ENCODE measurements around the gene TRA2A.

Gene TRA2A

GRCh38 chr7:23531794-23532489 lies at the start of gene TRA2A:
TRA2A (minus strand) TSS chr7:23531981; CDS start chr7:23531824, 157 bp downstream.
- peak within 1 kb of the TSS; percentile 99 for H3K27ac Mint-ChIP-seq
- peak; percentile 98 for DNase-seq
- no peaks in the 10 kb centered on the region for H3K27me3 Mint-ChIP-seq
- ATAC-seq, result peak; percentile 93
- H3K4me3 Mint-ChIP-seq, result peak within 1 kb of the TSS; percentile 95
- H3K36me3 Mint-ChIP-seq (ENCODE audit: low read depth), result peaks cover 25% of the 10 kb centered on the region
- no peaks in the 10 kb centered on the region for H3K9me3 Mint-ChIP-seq
- peaks cover 42% of the 10 kb centered on the region for H3K4me1 Mint-ChIP-seq

- no peaks in the 10 kb centered on the region for H3K9me3 Mint-ChIP-seq
- DNase-seq (peak; percentile 75), ATAC-seq (peak; percentile 86)
- no peaks in the 10 kb centered on the region for H3K4me1 Mint-ChIP-seq
- peaks cover 13% of the 10 kb centered on the region for H3K27me3 Mint-ChIP-seq
- H3K27ac Mint-ChIP-seq, result no peak overlapping the region
- no peaks in the 10 kb centered on the region for H3K36me3 Mint-ChIP-seq (ENCODE audit: low read depth)
- H3K4me3 Mint-ChIP-seq, result no peak overlapping the region
Observed at GRCh38 chr7:23570592-23571200, 38.9 kb upstream of the TRA2A start.

- Mint-ChIP-seq H3K27me3 (peaks cover 5% of the 10 kb centered on the region), H3K4me1 (no peaks in the 10 kb centered on the region), H3K27ac (no peak overlapping the region), H3K4me3 (no peak overlapping the region), H3K36me3 (ENCODE audit: low read depth) (no peaks in the 10 kb centered on the region), H3K9me3 (no peaks in the 10 kb centered on the region)
- DNase-seq, result no peak
- no peak for ATAC-seq
Observed at GRCh38 chr7:23558303-23558702, 26.5 kb upstream of the TRA2A start.

- ATAC-seq (no peak), DNase-seq (no peak)
- Mint-ChIP-seq H3K36me3 (ENCODE audit: low read depth) (no peaks in the 10 kb centered on the region), H3K27me3 (no peaks in the 10 kb centered on the region), H3K27ac (no peak overlapping the region), H3K4me1 (peaks cover 11% of the 10 kb centered on the region), H3K9me3 (no peaks in the 10 kb centered on the region), H3K4me3 (no peak overlapping the region)
Observed at GRCh38 chr7:23547662-23548061, 15.9 kb upstream of the TRA2A start.

- Mint-ChIP-seq H3K27me3 (no peaks in the 10 kb centered on the region), H3K4me1 (peaks cover 11% of the 10 kb centered on the region), H3K27ac (no peak overlapping the region), H3K36me3 (ENCODE audit: low read depth) (no peaks in the 10 kb centered on the region), H3K9me3 (no peaks in the 10 kb centered on the region), H3K4me3 (no peak overlapping the region)
- DNase-seq, result peak; percentile 70
- peak; percentile 92 for ATAC-seq
Observed at GRCh38 chr7:23546897-23547572, 15.3 kb upstream of the TRA2A start.

GRCh38 chr7:23545493-23545892 lies 13.7 kb upstream of the TRA2A start:
- no peaks in the 10 kb centered on the region for H3K9me3 Mint-ChIP-seq
- no peak overlapping the region for H3K27ac Mint-ChIP-seq
- H3K4me3 Mint-ChIP-seq, result no peak overlapping the region
- ATAC-seq (no peak), DNase-seq (no peak)
- no peaks in the 10 kb centered on the region for H3K36me3 Mint-ChIP-seq (ENCODE audit: low read depth)
- peaks cover 11% of the 10 kb centered on the region for H3K4me1 Mint-ChIP-seq
- no peaks in the 10 kb centered on the region for H3K27me3 Mint-ChIP-seq

GRCh38 chr7:23544913-23545354 lies 13.2 kb upstream of the TRA2A start:
- ATAC-seq, result no peak
- Mint-ChIP-seq H3K27ac (no peak overlapping the region), H3K9me3 (no peaks in the 10 kb centered on the region), H3K36me3 (ENCODE audit: low read depth) (no peaks in the 10 kb centered on the region), H3K4me1 (peaks cover 13% of the 10 kb centered on the region), H3K4me3 (no peak overlapping the region), H3K27me3 (no peaks in the 10 kb centered on the region)
- no peak for DNase-seq

- Mint-ChIP-seq H3K27ac (no peak overlapping the region), H3K27me3 (no peaks in the 10 kb centered on the region), H3K4me1 (peaks cover 25% of the 10 kb centered on the region), H3K36me3 (ENCODE audit: low read depth) (no peaks in the 10 kb centered on the region), H3K9me3 (no peaks in the 10 kb centered on the region), H3K4me3 (no peak overlapping the region)
- no peak for ATAC-seq
- no peak for DNase-seq
Observed at GRCh38 chr7:23542752-23543151, 11.0 kb upstream of the TRA2A start.

GRCh38 chr7:23539494-23539907 lies 7.7 kb upstream of the TRA2A start:
- ATAC-seq, result no peak
- H3K27ac Mint-ChIP-seq, result peak overlapping the region; percentile 82
- no peak for DNase-seq
- H3K9me3 Mint-ChIP-seq, result no peaks in the 10 kb centered on the region
- H3K36me3 Mint-ChIP-seq (ENCODE audit: low read depth), result no peaks in the 10 kb centered on the region
- peak overlapping the region; percentile 51 for H3K4me3 Mint-ChIP-seq
- no peaks in the 10 kb centered on the region for H3K27me3 Mint-ChIP-seq
- peaks cover 17% of the 10 kb centered on the region for H3K4me1 Mint-ChIP-seq

- DNase-seq, result no peak
- Mint-ChIP-seq H3K27me3 (no peaks in the 10 kb centered on the region), H3K4me3 (no peak overlapping the region), H3K9me3 (no peaks in the 10 kb centered on the region), H3K36me3 (ENCODE audit: low read depth) (no peaks in the 10 kb centered on the region), H3K4me1 (peaks cover 14% of the 10 kb centered on the region), H3K27ac (no peak overlapping the region)
- ATAC-seq, result no peak
Observed at GRCh38 chr7:23538301-23538700, 6.5 kb upstream of the TRA2A start.

GRCh38 chr7:23533238-23533604 lies 1.4 kb upstream of the TRA2A start:
- DNase-seq, result no peak
- no peaks in the 10 kb centered on the region for H3K27me3 Mint-ChIP-seq
- peaks cover 30% of the 10 kb centered on the region for H3K4me1 Mint-ChIP-seq
- H3K4me3 Mint-ChIP-seq, result peak overlapping the region; percentile 16
- no peaks in the 10 kb centered on the region for H3K9me3 Mint-ChIP-seq
- no peak overlapping the region for H3K27ac Mint-ChIP-seq
- peaks cover 22% of the 10 kb centered on the region for H3K36me3 Mint-ChIP-seq (ENCODE audit: low read depth)
- ATAC-seq, result no peak

GRCh38 chr7:23532490-23533237 lies 883 bp upstream of the TRA2A start:
- no peak for ATAC-seq
- H3K9me3 Mint-ChIP-seq, result no peaks in the 10 kb centered on the region
- no peaks in the 10 kb centered on the region for H3K27me3 Mint-ChIP-seq
- peak overlapping the region; percentile 99 for H3K27ac Mint-ChIP-seq
- peaks cover 35% of the 10 kb centered on the region for H3K4me1 Mint-ChIP-seq
- DNase-seq, result no peak
- H3K4me3 Mint-ChIP-seq, result peak overlapping the region; percentile 95
- peaks cover 22% of the 10 kb centered on the region for H3K36me3 Mint-ChIP-seq (ENCODE audit: low read depth)

- H3K4me1 Mint-ChIP-seq, result peaks cover 50% of the 10 kb centered on the region
- H3K9me3 Mint-ChIP-seq, result no peaks in the 10 kb centered on the region
- DNase-seq (peak; percentile 72), ATAC-seq (peak; percentile 61)
- peak overlapping the region; percentile 95 for H3K4me3 Mint-ChIP-seq
- no peaks in the 10 kb centered on the region for H3K27me3 Mint-ChIP-seq
- peaks cover 25% of the 10 kb centered on the region for H3K36me3 Mint-ChIP-seq (ENCODE audit: low read depth)
- peak overlapping the region; percentile 99 for H3K27ac Mint-ChIP-seq
Observed at GRCh38 chr7:23531050-23531793, 559 bp downstream of the TRA2A start.

- H3K4me1 Mint-ChIP-seq, result peaks cover 58% of the 10 kb centered on the region
Observed at GRCh38 chr7:23530405-23530804, 1.4 kb downstream of the TRA2A start.

More at GRCh38 chr7:23530405-23530804, 1.4 kb downstream of the TRA2A start:
- peak overlapping the region; percentile 95 for H3K4me3 Mint-ChIP-seq
- no peaks in the 10 kb centered on the region for H3K27me3 Mint-ChIP-seq
- peak overlapping the region; percentile 99 for H3K27ac Mint-ChIP-seq
- ATAC-seq, result no peak
- H3K9me3 Mint-ChIP-seq, result no peaks in the 10 kb centered on the region
- no peak for DNase-seq
- peaks cover 25% of the 10 kb centered on the region for H3K36me3 Mint-ChIP-seq (ENCODE audit: low read depth)
